HepG2 (cell line): ENCODE measurements around the gene DEPDC5. TPM values are rescaled to one million over a fixed set of nuclear protein-coding genes. Genes with fewer than 3 reads are reported as not detected.

Experiments
- ATAC-seq: fragments of 200-7000 bp; cut with Tn5 transposase; 3 replicates; pipeline ENCODE4 v1.9.1; 2020; ENCODE audit warnings: mild to moderate bottlenecking, moderate library complexity
- BruUV-seq: library from RNA; stranded (reverse); fragments of 400-500 nt; replicated peaks from 2 replicates; lab custom pipeline; 2021; lab: Mats Ljungman, UMichigan
- CTCF ChIA-PET: fragments of 300-600 bp; formaldehyde crosslinking; extraction: SDS; loops from one replicate; lab custom pipeline; 2021; ENCODE audit warnings: low total read pairs, inconsistent platforms, low intra/inter-chr PET ratio; lab: Yijun Ruan, JAX
- POLR2A ChIA-PET: fragments of 350-600 bp; sonication (Branson Sonifier 250); formaldehyde crosslinking; loops from one replicate; lab custom pipeline; 2020; ENCODE audit warnings: antibody characterized with exemption, inconsistent platforms; lab: Yijun Ruan, JAX
- DNase-seq: peaks from one replicate; pipeline ENCODE4 v3.0.0-alpha.2; 2015; ENCODE audit warnings: low spot score
- FAIRE-seq: peaks from 3 replicates; lab custom pipeline; 2011; peaks lifted over from hg19 to GRCh38; lab: Jason Lieb, UNC
- H2AFZ ChIP-seq: one replicate; pipeline ENCODE4 v1.6.1; 2011; ENCODE audit warnings: low read length, inconsistent platforms
- H3K27ac ChIP-seq: fragments of 300-600 bp; 3 replicates; pipeline ENCODE4 v1.8.0; 2011; ENCODE audit warnings: mixed run types, mild to moderate bottlenecking, mixed read lengths, low read length, inconsistent platforms; ENCODE audit not compliant: insufficient read depth; ENCODE audit errors: extremely low read length
- H3K27me3 ChIP-seq, 2 experiments: fragments of 200-600 bp in 1 of 2; 2 replicates in 1 of 2; 3 replicates in 1 of 2; pipeline versions ENCODE4 v1.6.0 to v1.8.0; 2011; ENCODE audit warnings: low read length in 2 of 2, mild to moderate bottlenecking in 2 of 2, moderate library complexity in 2 of 2, inconsistent platforms in 1 of 2; ENCODE audit not compliant: insufficient read depth in 2 of 2, control insufficient read depth in 1 of 2
- H3K36me3 ChIP-seq, 2 experiments: fragments of 200-600 bp in 1 of 2; replicated peaks in 1 of 2; 2 replicates in 1 of 2; 3 replicates in 1 of 2; pipeline versions ENCODE4 v1.5.1 to v1.8.0; 2011; ENCODE audit warnings: low read length in 2 of 2, inconsistent platforms in 1 of 2; ENCODE audit not compliant: insufficient read depth in 2 of 2, control insufficient read depth in 1 of 2
- H3K4me1 ChIP-seq: 2 replicates; pipeline ENCODE4 v1.5.1; 2012; ENCODE audit warnings: low read length, inconsistent platforms; ENCODE audit not compliant: insufficient read depth
- H3K4me2 ChIP-seq: 2 replicates; pipeline ENCODE4 v1.6.0; 2011; ENCODE audit warnings: low read depth, low read length, inconsistent platforms
- H3K4me3 ChIP-seq, 3 experiments: fragments of 200-600 bp in 1 of 3; sonication (generic), shearing (Covaris generic) in 1 of 3; replicated peaks in 1 of 3; 2 replicates each; pipeline ENCODE4 v1.5.1; 2011 to 2016; ENCODE audit warnings: low read length in 3 of 3, inconsistent platforms in 2 of 3, low read depth in 2 of 3, mild to moderate bottlenecking in 2 of 3, control low read depth in 1 of 3, mixed read lengths in 1 of 3; ENCODE audit not compliant: insufficient read depth in 1 of 3
- H3K79me2 ChIP-seq: one replicate; pipeline ENCODE4 v1.6.1; 2011; ENCODE audit warnings: low read length, inconsistent platforms; ENCODE audit not compliant: insufficient read depth
- H3K9ac ChIP-seq: 2 replicates; pipeline ENCODE4 v1.6.0; 2011; ENCODE audit warnings: mild to moderate bottlenecking, low read depth, low read length, inconsistent platforms; ENCODE audit not compliant: insufficient read depth
- H3K9me3 ChIP-seq: 2 replicates; pipeline ENCODE4 v1.5.1; 2012; ENCODE audit warnings: mild to moderate bottlenecking, low read length
- H4K20me1 ChIP-seq: 2 replicates; pipeline ENCODE4 v1.6.0; 2011; ENCODE audit warnings: inconsistent platforms, mild to moderate bottlenecking, low read length, moderate library complexity; ENCODE audit not compliant: insufficient read depth
- ADNP ChIP-seq: sonication (generic); formaldehyde crosslinking; IDR thresholded peaks from 2 replicates; pipeline ENCODE4 v1.4.0; 2020; ENCODE audit warnings: missing genetic modification reagents
- CREB1 ChIP-seq, 2 experiments: fragments of 450-650 bp in 1 of 2; IDR thresholded peaks; 2 replicates each; pipeline ENCODE4 v1.6.1; 2016 to 2017; ENCODE audit warnings: control low read depth in 1 of 2, mild to moderate bottlenecking in 1 of 2, missing compliant biosample characterization in 1 of 2, missing genetic modification characterization in 1 of 2
- MED1 ChIP-seq: sonication (generic); formaldehyde crosslinking; IDR thresholded peaks from 2 replicates; pipeline ENCODE4 v1.4.0; 2020; ENCODE audit warnings: missing genetic modification reagents
- MIER3 ChIP-seq: IDR thresholded peaks from 2 replicates; pipeline ENCODE4 v1.6.1; 2016; ENCODE audit warnings: missing compliant biosample characterization, borderline replicate concordance
- MXD1 ChIP-seq: sonication (generic); formaldehyde crosslinking; IDR thresholded peaks from 2 replicates; pipeline ENCODE4 v1.4.0; 2020; ENCODE audit warnings: mild to moderate bottlenecking, missing genetic modification reagents
- SMC3 ChIP-seq: IDR thresholded peaks from 2 replicates; pipeline ENCODE4 v1.6.1; 2011; ENCODE audit warnings: low read length, improper control_type of control experiment
- SRSF9 ChIP-seq: fragments of 200-400 bp; formaldehyde crosslinking; IDR thresholded peaks from 2 replicates; pipeline ENCODE4 v1.6.1; 2018; ENCODE audit warnings: borderline replicate concordance, mild to moderate bottlenecking, low read depth, low read length; ENCODE audit not compliant: insufficient read depth, poor library complexity, severe bottlenecking
- STAT5B ChIP-seq: sonication (generic); formaldehyde crosslinking; IDR thresholded peaks from 2 replicates; pipeline ENCODE4 v1.4.0; 2020; ENCODE audit warnings: missing genetic modification reagents
- ZNF280B ChIP-seq: sonication (generic); formaldehyde crosslinking; IDR thresholded peaks from 2 replicates; pipeline ENCODE4 v1.5.0; 2020; ENCODE audit warnings: missing genetic modification reagents, mild to moderate bottlenecking, borderline replicate concordance
- ZNF891 ChIP-seq: sonication (generic); formaldehyde crosslinking; IDR thresholded peaks from 2 replicates; pipeline ENCODE4 v1.5.0; 2020; ENCODE audit warnings: mild to moderate bottlenecking, missing genetic modification reagents
- WGBS: methylation state at CpG from one replicate; pipeline ENCODE4 v1.1.6; 2017; ENCODE audit warnings: low lambda C conversion rate; 5-methylcytosine and 5-hydroxymethylcytosine counted together
- in situ Hi-C: cut with HindIII; loops from 2 replicates; pipeline ENCODE4 v1.10.0; 2017; ENCODE audit warnings: low pct_unique_long_range_greater_than_20kb; ENCODE audit not compliant: extremely low pct_ligation_motif_present
- intact Hi-C: fragments of 100-400 bp; cut with micrococcal nuclease; formaldehyde crosslinking; loops from one replicate; pipeline ENCODE4 v1.10.0; 2022; ENCODE audit not compliant: unreplicated experiment
- polyA plus RNA-seq, 8 experiments: library from polyadenylated mRNA; depleted of rRNA in 3 of 8; stranded (reverse) in 7 of 8; unstranded in 1 of 8; fragments of >200 nt; fragmentation: Illumina TruSeq in 4 of 8; extraction: Trizol in 4 of 8; gene quantifications; 2 replicates each; pipeline versions ENCODE4 v1.2.1 to v1.2.3, GENCODE V29; 2011 to 2016; ENCODE audit warnings: low read depth in 4 of 8, missing spikeins in 1 of 8, mixed read lengths in 1 of 8; ENCODE audit not compliant: insufficient read depth in 1 of 8
- total RNA-seq, 5 experiments: library from RNA; depleted of rRNA; stranded (reverse); fragments of >200 nt; fragmentation: Illumina TruSeq; extraction: Trizol; gene quantifications; 2 replicates each; pipeline ENCODE4 v1.2.3, GENCODE V29; 2016; ENCODE audit warnings: low read depth in 1 of 5
- TF ChIP-seq, protein P1 (sequence below): sonication (generic); formaldehyde crosslinking; IDR thresholded peaks from 2 replicates; pipeline ENCODE4 v1.5.0; 2020; ENCODE audit warnings: missing genetic modification reagents, mild to moderate bottlenecking, borderline replicate concordance
- TF ChIP-seq, protein P2 (sequence below): sonication (generic); formaldehyde crosslinking; conservative IDR thresholded peaks from 2 replicates; pipeline ENCODE4 v1.8.0; 2022; ENCODE audit warnings: low read depth, missing genetic modification reagents

Gene DEPDC5
- total and polyA plus RNA-seq, 2 of the 13 experiments (the other 11 are each of a cell fraction or from before 2014, with no cell fraction given): 9.8 to 12.4 TPM

DNA sequence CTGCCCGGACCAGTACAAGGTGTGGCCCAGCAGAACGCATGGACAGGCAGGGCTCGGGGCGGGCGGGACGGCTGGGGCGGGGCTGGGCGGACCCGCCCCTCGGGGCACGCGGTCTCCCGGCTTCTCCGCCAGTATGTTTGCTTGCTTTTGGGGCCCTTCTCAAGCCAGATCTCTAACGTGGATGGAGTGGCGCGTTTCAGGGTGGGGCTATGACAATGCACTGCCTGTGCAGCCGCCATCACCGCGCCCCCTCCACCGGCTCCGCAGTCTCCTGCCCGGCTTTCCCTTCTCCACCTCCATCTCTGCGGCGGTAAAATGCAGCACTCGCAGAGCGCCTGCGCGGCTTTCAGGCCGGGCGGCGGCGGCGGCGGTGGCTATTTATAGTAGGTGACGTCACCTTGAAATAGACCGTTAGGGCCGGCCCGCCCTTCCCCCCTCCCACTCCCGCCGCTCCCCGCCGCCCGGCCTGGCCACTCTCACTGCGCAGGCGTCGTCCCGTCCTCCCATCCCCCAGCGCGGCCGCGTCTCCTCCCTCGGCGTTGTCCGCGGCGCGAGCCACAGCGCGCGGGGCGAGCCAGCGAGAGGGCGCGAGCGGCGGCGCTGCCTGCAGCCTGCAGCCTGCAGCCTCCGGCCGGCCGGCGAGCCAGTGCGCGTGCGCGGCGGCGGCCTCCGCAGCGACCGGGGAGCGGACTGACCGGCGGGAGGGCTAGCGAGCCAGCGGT is 190.3 kb downstream of the DEPDC5 start, which contains the start of gene YWHAH (continued):
- TF ChIP-seq, protein P1, sequence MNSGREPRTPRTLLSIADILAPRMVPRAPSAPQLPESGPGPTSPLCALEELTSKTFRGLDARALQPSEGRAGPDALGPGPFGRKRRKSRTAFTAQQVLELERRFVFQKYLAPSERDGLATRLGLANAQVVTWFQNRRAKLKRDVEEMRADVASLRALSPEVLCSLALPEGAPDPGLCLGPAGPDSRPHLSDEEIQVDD (CRISPR knock-in tag): no peak
- TF ChIP-seq MED1 (CRISPR knock-in tag) (no peak), MIER3 (no peak; the same call in 1 of the 2 replicates)
- TF ChIP-seq, all 625 proteins: peak for 113

DNA sequence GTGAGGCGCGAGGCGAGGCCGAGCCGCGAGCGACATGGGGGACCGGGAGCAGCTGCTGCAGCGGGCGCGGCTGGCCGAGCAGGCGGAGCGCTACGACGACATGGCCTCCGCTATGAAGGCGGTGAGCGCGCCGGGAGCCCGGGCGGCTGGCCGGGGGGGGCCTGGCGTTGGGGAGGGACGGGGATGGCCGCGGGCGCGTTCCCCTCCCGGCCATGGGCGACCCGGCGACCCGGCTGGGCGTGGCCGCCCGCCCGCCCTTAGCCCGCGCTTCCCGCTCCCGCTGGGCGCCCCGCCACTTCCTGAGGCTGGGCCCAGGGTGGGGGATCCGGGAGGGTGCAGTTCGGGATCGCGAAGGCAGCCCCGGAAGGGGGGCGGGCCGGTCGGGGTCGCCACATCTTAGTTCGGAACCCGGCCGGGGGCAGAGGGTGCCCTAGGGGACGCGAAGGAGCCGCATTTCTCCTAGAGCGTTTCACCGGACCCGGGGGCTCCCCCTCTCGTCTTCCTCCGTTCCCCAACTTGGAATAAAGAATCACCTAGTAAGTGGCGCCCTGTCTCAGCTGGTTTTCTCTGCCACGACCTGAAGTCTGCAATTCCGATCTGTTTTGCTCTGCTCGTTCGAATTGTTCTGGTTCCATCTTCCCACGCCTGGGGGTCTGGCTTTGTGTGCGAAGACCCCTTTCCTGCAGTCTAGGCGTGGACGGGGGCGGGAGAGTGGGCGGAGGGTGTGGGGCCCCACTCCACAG is 191.1 kb downstream of the DEPDC5 start:
- H3K27me3 ChIP-seq: no peaks in the 10 kb centered on the region; a peak in 1 of 5 replicates
- peaks cover 44% of the 10 kb centered on the region for H3K4me1 ChIP-seq
- DNase-seq (no peak), ATAC-seq (peak; percentile 30), FAIRE-seq (no peak)
- in situ Hi-C loops: loop anchor here (5.0 to 10.0 kb wide), 2 partner anchors 73 to 190 kb away; partner anchors contain the start of genes DEPDC5 and PRR14L
- H2AFZ ChIP-seq: no peak overlapping the region
- H3K4me2 ChIP-seq: peak overlapping the region; percentile 88
- ChIA-PET POLR2A (interaction anchor here (0.7 to 2.2 kb wide), 5 partner anchors 10 to 132 kb away, joined by 3 to 10 read pairs (median 4); no protein-coding TSS in a partner anchor), CTCF (no interaction called here)
- BruUV-seq: no TSS peak
- 10% methylated on average over 2 of the region's 76 CpGs for WGBS
- H4K20me1 ChIP-seq: peaks cover 4% of the 10 kb centered on the region; the same call in 1 of the 2 replicates
- H3K79me2 ChIP-seq: peaks cover 42% of the 10 kb centered on the region
- peak overlapping the region; percentile 86 for H3K27ac ChIP-seq
- H3K9me3 ChIP-seq: no peaks in the 10 kb centered on the region
- intact Hi-C loops: loop anchor here (1.0 kb wide), 1 partner anchor 284 kb away; no protein-coding TSS in a partner anchor
- H3K4me3 ChIP-seq: peak overlapping the region; percentile 56 to 94 (median 94)
- H3K36me3 ChIP-seq: peaks cover 0 to 1% of the 10 kb centered on the region in 2 experiments; a peak in 3 of 5 replicates
- H3K9ac ChIP-seq: peak overlapping the region; percentile 90
- TF ChIP-seq ZNF891 (CRISPR knock-in tag) (no peak), MXD1 (CRISPR knock-in tag) (peak; percentile 35), CREB1 (IDR thresholded peaks at IDR 0.05) (no peak), CREB1 (CRISPR knock-in tag; IDR thresholded peaks at IDR 0.05) (no peak), STAT5B (CRISPR knock-in tag) (no peak), SMC3 (no peak), ZNF280B (CRISPR knock-in tag) (no peak), SRSF9 (no peak), ADNP (CRISPR knock-in tag) (no peak)
- TF ChIP-seq, protein P2, sequence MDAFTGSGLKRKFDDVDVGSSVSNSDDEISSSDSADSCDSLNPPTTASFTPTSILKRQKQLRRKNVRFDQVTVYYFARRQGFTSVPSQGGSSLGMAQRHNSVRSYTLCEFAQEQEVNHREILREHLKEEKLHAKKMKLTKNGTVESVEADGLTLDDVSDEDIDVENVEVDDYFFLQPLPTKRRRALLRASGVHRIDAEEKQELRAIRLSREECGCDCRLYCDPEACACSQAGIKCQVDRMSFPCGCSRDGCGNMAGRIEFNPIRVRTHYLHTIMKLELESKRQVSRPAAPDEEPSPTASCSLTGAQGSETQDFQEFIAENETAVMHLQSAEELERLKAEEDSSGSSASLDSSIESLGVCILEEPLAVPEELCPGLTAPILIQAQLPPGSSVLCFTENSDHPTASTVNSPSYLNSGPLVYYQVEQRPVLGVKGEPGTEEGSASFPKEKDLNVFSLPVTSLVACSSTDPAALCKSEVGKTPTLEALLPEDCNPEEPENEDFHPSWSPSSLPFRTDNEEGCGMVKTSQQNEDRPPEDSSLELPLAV (CRISPR knock-in tag): 0 out of 2 replicates have a peak, but pooled peaks have one; percentile 53
